ENCODE data around the gene KCTD1.
A peak's percentile ranks its signal among the peaks of the same experiment; 100 is the strongest.

Gene KCTD1

DNA sequence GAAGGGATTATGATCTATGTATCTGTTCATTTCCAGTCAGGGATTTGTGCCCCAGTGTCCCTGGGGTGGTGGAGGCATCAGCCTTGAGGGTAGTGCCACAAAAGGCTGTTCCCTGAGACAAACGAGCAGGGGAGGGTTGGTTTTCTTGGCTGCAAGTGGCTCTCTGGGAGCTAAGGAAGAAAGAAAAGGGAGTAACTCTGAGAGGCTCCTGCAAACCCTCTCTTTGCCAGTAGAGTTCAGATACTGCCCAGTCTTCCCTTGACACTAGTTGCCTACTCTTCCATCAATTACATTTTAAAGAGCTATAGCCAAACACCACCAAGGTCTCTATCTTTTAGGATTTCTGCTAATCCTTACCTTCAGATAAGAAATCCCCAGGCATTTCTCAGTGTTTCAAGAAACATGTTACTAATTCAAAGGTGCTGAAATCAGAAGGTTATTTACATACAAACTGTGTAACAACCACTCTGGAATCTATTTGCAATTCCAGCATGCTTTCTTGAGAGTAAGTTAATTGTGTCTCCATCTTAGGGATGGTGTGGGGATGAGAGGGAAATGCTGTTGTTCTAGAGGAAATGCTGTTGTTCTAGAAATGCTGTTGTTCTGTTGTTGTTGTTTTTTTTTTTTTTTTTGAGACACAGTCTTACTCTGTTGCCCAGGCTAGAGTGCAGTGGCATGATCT is 18.7 kb upstream of the KCTD1 start:
- WGBS (ENCODE audit: insufficient coverage, insufficient read length): no CpG with 5 or more reads among the region's 1 CpG
- DNase-seq (ENCODE audit: low read depth, low spot score): no peak
- Histone ChIP-seq H3K27me3 (ENCODE audit: control insufficient read depth, insufficient read depth, low read length) (no peaks in the 10 kb centered on the region; the same call in 1 of the 2 replicates), H3K36me3 (ENCODE audit: control insufficient read depth, insufficient read depth, low read length) (no peaks in the 10 kb centered on the region), H3K4me1 (ENCODE audit: control insufficient read depth, insufficient read depth, low read length) (no peaks in the 10 kb centered on the region; the same call in 1 of the 2 replicates), H3K9me3 (ENCODE audit: control insufficient read depth, insufficient read depth, low read length) (no peaks in the 10 kb centered on the region), H3K27ac (ENCODE audit: low read length) (no peak overlapping the region), H3K4me3 (ENCODE audit: low read length) (no peak overlapping the region)

DNA sequence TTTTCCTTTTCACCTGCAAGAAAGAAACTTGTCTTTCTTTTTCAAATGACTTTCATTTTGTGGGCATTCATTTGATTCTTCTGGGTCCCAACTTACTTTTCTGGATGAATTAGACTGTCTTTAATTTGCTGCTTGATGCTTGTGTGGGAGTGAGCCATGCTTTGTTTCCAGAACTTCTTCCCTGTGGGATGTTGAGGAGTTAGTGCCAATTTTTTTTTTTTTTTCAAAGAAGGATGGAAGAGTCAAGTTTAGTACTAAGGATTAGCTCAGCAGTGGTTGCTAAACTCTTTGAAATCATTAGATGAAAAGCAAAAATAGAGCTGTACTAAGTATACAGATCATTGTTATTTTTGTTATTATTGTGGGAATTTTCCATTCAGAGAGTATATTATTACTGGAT is 17.2 kb upstream of the KCTD1 start:
- Histone ChIP-seq H3K9me3 (ENCODE audit: control insufficient read depth, insufficient read depth, low read length) (no peaks in the 10 kb centered on the region), H3K27ac (ENCODE audit: low read length) (no peak overlapping the region), H3K27me3 (ENCODE audit: control insufficient read depth, insufficient read depth, low read length) (no peaks in the 10 kb centered on the region; the same call in 1 of the 2 replicates), H3K4me3 (ENCODE audit: low read length) (no peak overlapping the region), H3K36me3 (ENCODE audit: control insufficient read depth, insufficient read depth, low read length) (no peaks in the 10 kb centered on the region), H3K4me1 (ENCODE audit: control insufficient read depth, insufficient read depth, low read length) (no peaks in the 10 kb centered on the region; the same call in 1 of the 2 replicates)
- DNase-seq (ENCODE audit: low read depth, low spot score): no peak

- Histone ChIP-seq H3K27me3 (ENCODE audit: control insufficient read depth, insufficient read depth, low read length) (no peaks in the 10 kb centered on the region; the same call in 1 of the 2 replicates), H3K4me1 (ENCODE audit: control insufficient read depth, insufficient read depth, low read length) (no peaks in the 10 kb centered on the region; the same call in 1 of the 2 replicates), H3K4me3 (ENCODE audit: low read length) (no peak overlapping the region), H3K36me3 (ENCODE audit: control insufficient read depth, insufficient read depth, low read length) (no peaks in the 10 kb centered on the region), H3K27ac (ENCODE audit: low read length) (no peak overlapping the region), H3K9me3 (ENCODE audit: control insufficient read depth, insufficient read depth, low read length) (no peaks in the 10 kb centered on the region)
- no peak for DNase-seq (ENCODE audit: low read depth, low spot score)
- no CpG with 5 or more reads among the region's 3 CpGs for WGBS (ENCODE audit: insufficient coverage, insufficient read length)
Measured at GRCh38 chr18:26563024-26563423, 14.7 kb upstream of the KCTD1 start.

GRCh38 chr18:26562568-26562967 is 14.2 kb upstream of the KCTD1 start:
- no peaks in the 10 kb centered on the region; the same call in 1 of the 2 replicates for H3K4me1 ChIP-seq (ENCODE audit: control insufficient read depth, insufficient read depth, low read length)

GRCh38 chr18:26561769-26562168 is 13.4 kb upstream of the KCTD1 start:
- no peak for DNase-seq (ENCODE audit: low read depth, low spot score)
- no peak overlapping the region for H3K27ac ChIP-seq (ENCODE audit: low read length)
- H3K36me3 ChIP-seq (ENCODE audit: control insufficient read depth, insufficient read depth, low read length): no peaks in the 10 kb centered on the region
- H3K4me3 ChIP-seq (ENCODE audit: low read length): no peak overlapping the region
- WGBS (ENCODE audit: insufficient coverage, insufficient read length): no CpG with 5 or more reads among the region's 5 CpGs
- no peaks in the 10 kb centered on the region; the same call in 1 of the 2 replicates for H3K27me3 ChIP-seq (ENCODE audit: control insufficient read depth, insufficient read depth, low read length)
- H3K9me3 ChIP-seq (ENCODE audit: control insufficient read depth, insufficient read depth, low read length): no peaks in the 10 kb centered on the region
- no peaks in the 10 kb centered on the region; the same call in 1 of the 2 replicates for H3K4me1 ChIP-seq (ENCODE audit: control insufficient read depth, insufficient read depth, low read length)

More at GRCh38 chr18:26562568-26562967, 14.2 kb upstream of the KCTD1 start:
- no peaks in the 10 kb centered on the region for H3K9me3 ChIP-seq (ENCODE audit: control insufficient read depth, insufficient read depth, low read length)
- H3K27me3 ChIP-seq (ENCODE audit: control insufficient read depth, insufficient read depth, low read length): no peaks in the 10 kb centered on the region; the same call in 1 of the 2 replicates
- no peak overlapping the region for H3K27ac ChIP-seq (ENCODE audit: low read length)
- no peak for DNase-seq (ENCODE audit: low read depth, low spot score)
- no peaks in the 10 kb centered on the region for H3K36me3 ChIP-seq (ENCODE audit: control insufficient read depth, insufficient read depth, low read length)
- H3K4me3 ChIP-seq (ENCODE audit: low read length): no peak overlapping the region
- WGBS (ENCODE audit: insufficient coverage, insufficient read length): no CpG with 5 or more reads among the region's 2 CpGs

DNA sequence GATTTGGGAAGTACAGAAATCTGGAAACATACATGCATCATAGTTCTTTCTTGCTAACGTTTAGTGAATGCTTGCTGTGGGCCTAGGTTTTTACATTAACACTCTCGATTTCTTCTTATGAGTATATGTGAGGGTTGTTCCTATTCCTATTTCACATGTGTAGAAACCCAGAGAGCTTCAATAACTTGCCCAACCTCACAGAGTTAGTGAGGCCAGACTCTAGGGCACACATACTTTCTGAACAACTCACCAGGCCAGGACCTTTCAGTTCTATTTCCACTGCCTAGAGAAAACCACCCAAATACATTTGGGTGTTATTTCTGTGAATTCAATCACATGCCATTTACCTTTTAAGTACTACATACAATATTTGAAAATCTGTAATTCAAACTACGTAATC is 8.2 kb upstream of the KCTD1 start:
- DNase-seq (ENCODE audit: low read depth, low spot score): no peak
- H3K27ac ChIP-seq (ENCODE audit: low read length): no peak overlapping the region
- H3K4me1 ChIP-seq (ENCODE audit: control insufficient read depth, insufficient read depth, low read length): no peaks in the 10 kb centered on the region
- H3K27me3 ChIP-seq (ENCODE audit: control insufficient read depth, insufficient read depth, low read length): peaks cover 7% of the 10 kb centered on the region; the same call in 1 of the 2 replicates
- H3K9me3 ChIP-seq (ENCODE audit: control insufficient read depth, insufficient read depth, low read length): no peaks in the 10 kb centered on the region
- WGBS (ENCODE audit: insufficient coverage, insufficient read length): no CpG with 5 or more reads among the region's 3 CpGs
- no peaks in the 10 kb centered on the region for H3K36me3 ChIP-seq (ENCODE audit: control insufficient read depth, insufficient read depth, low read length)
- no peak overlapping the region for H3K4me3 ChIP-seq (ENCODE audit: low read length)

DNA sequence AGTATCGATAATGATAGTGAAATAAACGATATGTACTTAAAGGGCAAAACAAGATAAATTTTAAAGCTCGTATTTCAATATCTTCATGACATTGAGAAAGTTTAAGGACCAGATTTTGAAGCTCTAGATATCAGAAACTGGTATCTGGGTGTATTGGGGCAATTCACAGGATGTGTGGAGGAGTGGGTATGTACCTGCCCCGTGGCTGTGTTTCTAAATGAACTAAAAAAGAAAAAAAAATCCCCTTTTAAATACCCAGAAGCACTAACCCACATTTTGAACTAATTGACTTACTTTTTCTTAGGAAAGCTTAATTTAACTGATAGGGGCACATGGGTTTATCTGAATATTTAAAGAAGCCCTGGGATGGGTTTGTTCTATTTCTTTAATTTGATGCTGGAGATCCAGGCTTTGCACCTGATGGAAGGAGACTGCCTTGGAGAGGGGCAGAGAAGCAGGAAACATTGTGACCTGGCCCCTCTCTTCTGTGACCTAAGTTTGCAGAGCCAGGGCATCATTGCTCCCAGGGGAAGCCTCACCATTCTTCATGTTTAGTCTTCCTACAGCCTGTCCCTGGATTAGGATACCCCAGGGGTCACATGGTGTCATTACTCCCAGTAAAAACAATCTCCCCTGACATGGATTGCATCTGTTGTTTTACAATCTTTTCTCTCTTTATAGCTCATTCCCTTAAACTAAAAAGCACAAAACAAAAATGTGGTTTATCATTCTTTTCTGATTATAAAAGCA is 7.6 kb upstream of the KCTD1 start:
- no peak overlapping the region for H3K4me3 ChIP-seq (ENCODE audit: low read length)
- no peak overlapping the region for H3K27ac ChIP-seq (ENCODE audit: low read length)
- 100% methylated on average over 3 of the region's 4 CpGs for WGBS (ENCODE audit: insufficient coverage, insufficient read length)
- H3K4me1 ChIP-seq (ENCODE audit: control insufficient read depth, insufficient read depth, low read length): no peaks in the 10 kb centered on the region
- no peaks in the 10 kb centered on the region for H3K36me3 ChIP-seq (ENCODE audit: control insufficient read depth, insufficient read depth, low read length)
- peaks cover 12% of the 10 kb centered on the region for H3K27me3 ChIP-seq (ENCODE audit: control insufficient read depth, insufficient read depth, low read length)
- DNase-seq (ENCODE audit: low read depth, low spot score): no peak
- no peaks in the 10 kb centered on the region for H3K9me3 ChIP-seq (ENCODE audit: control insufficient read depth, insufficient read depth, low read length)

DNA sequence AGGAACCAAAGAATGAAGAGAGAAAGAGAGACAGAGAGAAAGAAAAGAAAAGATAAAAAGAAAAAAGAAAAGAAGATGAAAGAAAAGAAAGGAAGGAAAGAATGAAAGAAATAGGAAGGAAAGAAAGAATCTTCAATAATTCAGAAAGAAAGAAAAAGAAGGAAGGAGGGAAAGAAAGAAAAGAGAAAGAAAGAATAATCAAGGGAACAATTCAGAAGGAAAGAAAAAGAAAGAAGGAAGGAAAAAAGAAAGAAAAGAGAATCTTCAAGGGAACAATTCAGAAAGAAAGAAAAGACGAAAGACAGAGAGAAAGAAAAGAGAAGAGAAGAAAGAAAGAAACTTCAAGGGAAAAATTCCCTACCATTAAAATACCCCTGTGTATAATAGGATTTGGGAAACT is 5.6 kb upstream of the KCTD1 start:
- peaks cover 3% of the 10 kb centered on the region; the same call in 1 of the 2 replicates for H3K4me1 ChIP-seq (ENCODE audit: control insufficient read depth, insufficient read depth, low read length)
- H3K27me3 ChIP-seq (ENCODE audit: control insufficient read depth, insufficient read depth, low read length): peaks cover 23% of the 10 kb centered on the region
- no peak overlapping the region for H3K27ac ChIP-seq (ENCODE audit: low read length)
- no CpG with 5 or more reads among the region's 1 CpG for WGBS (ENCODE audit: insufficient coverage, insufficient read length)
- no peaks in the 10 kb centered on the region for H3K36me3 ChIP-seq (ENCODE audit: control insufficient read depth, insufficient read depth, low read length)
- no peak overlapping the region for H3K4me3 ChIP-seq (ENCODE audit: low read length)
- DNase-seq (ENCODE audit: low read depth, low spot score): no peak
- H3K9me3 ChIP-seq (ENCODE audit: control insufficient read depth, insufficient read depth, low read length): no peaks in the 10 kb centered on the region

GRCh38 chr18:26551695-26552081 is 3.3 kb upstream of the KCTD1 start:
- Histone ChIP-seq H3K9me3 (ENCODE audit: control insufficient read depth, insufficient read depth, low read length) (no peaks in the 10 kb centered on the region), H3K4me3 (ENCODE audit: low read length) (no peak overlapping the region), H3K27me3 (ENCODE audit: control insufficient read depth, insufficient read depth, low read length) (peaks cover 32% of the 10 kb centered on the region), H3K36me3 (ENCODE audit: control insufficient read depth, insufficient read depth, low read length) (no peaks in the 10 kb centered on the region), H3K4me1 (ENCODE audit: control insufficient read depth, insufficient read depth, low read length) (peaks cover 6% of the 10 kb centered on the region), H3K27ac (ENCODE audit: low read length) (no peak overlapping the region)
- no peak for DNase-seq (ENCODE audit: low read depth, low spot score)
- no CpG with 5 or more reads among the region's 4 CpGs for WGBS (ENCODE audit: insufficient coverage, insufficient read length)

DNA sequence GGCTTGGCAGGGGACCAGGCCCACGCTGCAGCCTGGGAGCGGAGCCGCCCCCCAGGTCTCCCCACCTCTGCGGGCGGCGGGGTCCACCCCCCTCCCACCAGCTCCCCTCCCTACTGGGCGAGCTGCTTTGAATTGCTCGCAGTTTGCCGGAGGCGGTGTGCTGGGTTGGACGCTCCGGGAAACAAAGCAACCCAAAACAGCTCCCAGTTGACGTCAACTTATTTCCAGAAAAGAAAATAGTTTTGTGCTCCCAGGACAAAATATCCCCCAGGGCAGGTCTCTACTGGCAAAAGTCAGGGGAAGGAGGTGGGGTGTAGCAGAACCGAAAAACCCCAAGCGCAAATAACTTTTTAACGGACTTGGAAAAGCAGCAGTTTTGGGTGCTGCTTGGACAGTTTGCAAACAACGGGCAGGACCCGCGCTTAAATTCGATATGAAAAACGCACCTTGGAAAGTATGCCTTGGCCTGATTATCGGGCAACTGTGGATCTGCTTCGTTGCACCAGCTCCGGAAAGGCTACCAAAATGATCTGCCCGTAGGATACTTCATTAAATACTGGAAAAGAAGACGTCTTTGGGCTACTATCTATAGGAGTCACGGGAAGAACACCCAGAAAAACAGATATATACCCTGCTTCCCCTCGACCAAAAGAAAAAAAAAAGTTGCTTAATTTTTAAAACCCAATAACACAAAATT is 2.8 kb upstream of the KCTD1 start:
- peak overlapping the region; percentile 6; the same call in 1 of the 2 replicates for H3K4me3 ChIP-seq (ENCODE audit: low read length)
- peaks cover 37% of the 10 kb centered on the region for H3K27me3 ChIP-seq (ENCODE audit: control insufficient read depth, insufficient read depth, low read length)
- DNase-seq (ENCODE audit: low read depth, low spot score): no peak
- H3K9me3 ChIP-seq (ENCODE audit: control insufficient read depth, insufficient read depth, low read length): no peaks in the 10 kb centered on the region
- no peaks in the 10 kb centered on the region for H3K36me3 ChIP-seq (ENCODE audit: control insufficient read depth, insufficient read depth, low read length)
- H3K4me1 ChIP-seq (ENCODE audit: control insufficient read depth, insufficient read depth, low read length): peaks cover 7% of the 10 kb centered on the region
- no CpG with 5 or more reads among the region's 28 CpGs for WGBS (ENCODE audit: insufficient coverage, insufficient read length)
- H3K27ac ChIP-seq (ENCODE audit: low read length): no peak overlapping the region
